Mesendoderm (in vitro differentiated cells): ENCODE measurements around the gene ZNF189.

Experiments
- DNase-seq: peaks from one replicate; pipeline ENCODE4 v3.0.0; 2013
- H2AK5ac ChIP-seq: 2 replicates; pipeline ENCODE4 v1.6.1; 2013; ENCODE audit warnings: low read length, inconsistent platforms
- H2BK120ac ChIP-seq: 2 replicates; pipeline ENCODE4 v1.6.1; 2013; ENCODE audit warnings: low read depth, mild to moderate bottlenecking, low read length, moderate library complexity, mixed read lengths
- H2BK15ac ChIP-seq: replicated peaks from 2 replicates; pipeline ENCODE4 v1.6.1; 2013; ENCODE audit warnings: low read depth, mild to moderate bottlenecking, moderate library complexity
- H2BK5ac ChIP-seq: 2 replicates; pipeline ENCODE4 v1.6.1; 2013; ENCODE audit warnings: low read length, inconsistent platforms
- H3K18ac ChIP-seq: 2 replicates; pipeline ENCODE4 v1.6.1; 2013; ENCODE audit warnings: mild to moderate bottlenecking, low read length, mixed read lengths
- H3K23ac ChIP-seq: one replicate; pipeline ENCODE4 v1.6.1; 2013; ENCODE audit warnings: low read length
- H3K27ac ChIP-seq: 2 replicates; pipeline ENCODE4 v1.5.1; 2013; ENCODE audit warnings: low read depth, mild to moderate bottlenecking, inconsistent platforms, low read length, moderate library complexity
- H3K27me3 ChIP-seq: 2 replicates; pipeline ENCODE4 v1.6.1; 2013; ENCODE audit warnings: low read length, control low read depth, mild to moderate bottlenecking, inconsistent platforms; ENCODE audit not compliant: insufficient read depth, poor library complexity
- H3K36me3 ChIP-seq: 2 replicates; pipeline ENCODE4 v1.6.1; 2013; ENCODE audit warnings: low read length, inconsistent platforms; ENCODE audit not compliant: control insufficient read depth, insufficient read depth
- H3K4ac ChIP-seq: one replicate; pipeline ENCODE4 v1.6.1; 2013; ENCODE audit warnings: low read depth, mild to moderate bottlenecking, low read length, moderate library complexity
- H3K4me1 ChIP-seq: 2 replicates; pipeline ENCODE4 v1.6.1; 2013; ENCODE audit warnings: low read depth, low read length, inconsistent platforms; ENCODE audit not compliant: control insufficient read depth
- H3K4me2 ChIP-seq: 2 replicates; pipeline ENCODE4 v1.6.1; 2013; ENCODE audit warnings: low read length
- H3K4me3 ChIP-seq: 2 replicates; pipeline ENCODE4 v1.5.1; 2013; ENCODE audit warnings: mild to moderate bottlenecking, low read length
- H3K56ac ChIP-seq: one replicate; pipeline ENCODE4 v1.6.1; 2013; ENCODE audit warnings: low read length
- H3K79me1 ChIP-seq: 2 replicates; pipeline ENCODE4 v1.6.1; 2013; ENCODE audit warnings: low read length, inconsistent platforms
- H3K79me2 ChIP-seq: 2 replicates; pipeline ENCODE4 v1.6.1; 2013; ENCODE audit warnings: mild to moderate bottlenecking, low read length; ENCODE audit not compliant: control insufficient read depth, insufficient read depth
- H3K9ac ChIP-seq: 2 replicates; pipeline ENCODE4 v1.6.1; 2013; ENCODE audit warnings: low read length, inconsistent platforms
- H4K5ac ChIP-seq: one replicate; pipeline ENCODE4 v1.6.1; 2013; ENCODE audit warnings: low read length
- H4K8ac ChIP-seq: one replicate; pipeline ENCODE4 v1.6.1; 2013; ENCODE audit warnings: low read depth, mild to moderate bottlenecking, control low read depth, low read length, moderate library complexity
- WGBS: extraction: QIAGEN DNeasy Blood & Tissue Kit; methylation state at CpG from one replicate; pipeline ENCODE4 v1.1.7; 2013; ENCODE audit warnings: low lambda C conversion rate, missing lambda C conversion rate; ENCODE audit not compliant: insufficient coverage; ENCODE audit errors: extremely low coverage; 5-methylcytosine and 5-hydroxymethylcytosine counted together

ZNF189 gene

DNA sequence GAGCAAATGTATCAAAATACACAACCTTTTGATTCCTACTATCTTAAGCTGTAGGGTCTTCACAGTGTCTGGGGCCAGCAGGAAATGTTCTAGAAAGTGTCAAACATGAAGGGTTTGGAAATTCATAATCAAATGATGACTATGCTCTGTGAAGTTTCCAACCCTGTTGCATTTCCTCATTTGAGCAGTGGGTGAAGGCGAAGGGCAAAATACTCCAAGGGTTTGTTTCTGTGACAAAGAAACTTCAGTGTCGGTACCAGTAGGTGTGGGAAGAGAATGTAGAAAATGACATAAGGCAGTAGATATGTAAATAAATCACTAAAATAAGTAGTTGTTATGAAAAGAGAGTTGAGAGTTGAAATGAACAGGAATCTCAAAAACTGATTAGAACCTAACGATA lies 36.3 kb downstream of the ZNF189 start:
- Histone ChIP-seq H2BK5ac (no peak overlapping the region), H4K5ac (no peak overlapping the region), H3K56ac (no peak overlapping the region), H3K23ac (no peak overlapping the region), H2BK120ac (no peak overlapping the region), H3K27ac (no peak overlapping the region), H4K8ac (no peak overlapping the region), H3K4me3 (no peak overlapping the region), H3K4me1 (no peaks in the 10 kb centered on the region), H3K79me1 (no peaks in the 10 kb centered on the region), H3K27me3 (no peaks in the 10 kb centered on the region), H3K9ac (no peak overlapping the region), H3K4ac (no peak overlapping the region), H2BK15ac (no peak overlapping the region), H3K4me2 (no peak overlapping the region), H2AK5ac (no peak overlapping the region), H3K36me3 (no peaks in the 10 kb centered on the region), H3K79me2 (no peaks in the 10 kb centered on the region), H3K18ac (no peak overlapping the region)
- WGBS = no CpG with 5 or more reads among the region's 3 CpGs
- DNase-seq = no peak

DNA sequence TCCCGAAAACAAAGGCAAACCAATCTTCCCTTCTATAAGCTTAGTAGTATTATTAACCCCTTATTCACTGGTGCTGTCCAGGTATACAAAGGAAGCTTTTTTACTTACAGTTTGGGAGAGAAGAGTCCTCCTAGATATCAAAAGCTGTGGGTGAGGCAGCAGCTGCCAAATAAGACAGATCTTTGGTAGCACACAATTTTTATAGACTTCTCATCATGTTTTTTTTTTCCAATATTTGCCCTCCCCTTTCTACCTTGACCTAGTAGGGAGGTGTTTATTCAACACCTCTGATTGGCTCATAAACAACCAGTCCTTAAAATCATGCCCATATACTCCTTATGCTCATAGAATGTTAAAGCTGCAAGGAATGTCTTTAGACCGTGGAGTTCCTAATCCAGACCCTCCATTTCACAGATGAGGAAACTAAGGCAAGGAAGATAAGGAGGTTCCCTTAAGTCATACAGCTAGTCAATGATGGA lies 37.0 kb downstream of the ZNF189 start, which contains the start of gene ALDOB:
ALDOB (minus strand) TSS at position 174 of the 479 bp plus-strand sequence. CDS start 4,887 bp downstream, outside the sequence.
- Histone ChIP-seq H3K27ac (no peak within 1 kb of the TSS), H3K27me3 (no peaks in the 10 kb centered on the region), H3K79me2 (no peaks in the 10 kb centered on the region), H3K79me1 (no peaks in the 10 kb centered on the region), H3K18ac (no peak within 1 kb of the TSS), H3K4me2 (no peak within 1 kb of the TSS), H3K9ac (no peak within 1 kb of the TSS), H2BK120ac (no peak within 1 kb of the TSS), H3K56ac (no peak within 1 kb of the TSS), H2AK5ac (no peak within 1 kb of the TSS), H3K36me3 (no peaks in the 10 kb centered on the region), H3K23ac (no peak within 1 kb of the TSS), H4K8ac (no peak within 1 kb of the TSS), H3K4me3 (no peak within 1 kb of the TSS), H3K4ac (no peak within 1 kb of the TSS), H2BK15ac (no peak within 1 kb of the TSS), H2BK5ac (no peak within 1 kb of the TSS), H3K4me1 (no peaks in the 10 kb centered on the region), H4K5ac (no peak within 1 kb of the TSS)
- no peak for DNase-seq
- WGBS = no CpG with 5 or more reads among the region's 2 CpGs

- Histone ChIP-seq H3K56ac (no peak overlapping the region), H2AK5ac (no peak overlapping the region), H3K23ac (no peak overlapping the region), H4K8ac (no peak overlapping the region), H3K36me3 (no peaks in the 10 kb centered on the region), H3K9ac (no peak overlapping the region), H4K5ac (no peak overlapping the region), H3K27ac (no peak overlapping the region), H3K27me3 (no peaks in the 10 kb centered on the region), H3K79me2 (no peaks in the 10 kb centered on the region), H3K4me3 (no peak overlapping the region), H3K4me1 (no peaks in the 10 kb centered on the region), H3K4ac (no peak overlapping the region), H3K79me1 (no peaks in the 10 kb centered on the region), H3K18ac (no peak overlapping the region), H3K4me2 (no peak overlapping the region), H2BK120ac (no peak overlapping the region), H2BK5ac (no peak overlapping the region), H2BK15ac (no peak overlapping the region)
- DNase-seq = no peak
- WGBS = no CpG with 5 or more reads among the region's 2 CpGs
Measured at GRCh38 chr9:101437806-101438232, 39.2 kb downstream of the ZNF189 start.

DNA sequence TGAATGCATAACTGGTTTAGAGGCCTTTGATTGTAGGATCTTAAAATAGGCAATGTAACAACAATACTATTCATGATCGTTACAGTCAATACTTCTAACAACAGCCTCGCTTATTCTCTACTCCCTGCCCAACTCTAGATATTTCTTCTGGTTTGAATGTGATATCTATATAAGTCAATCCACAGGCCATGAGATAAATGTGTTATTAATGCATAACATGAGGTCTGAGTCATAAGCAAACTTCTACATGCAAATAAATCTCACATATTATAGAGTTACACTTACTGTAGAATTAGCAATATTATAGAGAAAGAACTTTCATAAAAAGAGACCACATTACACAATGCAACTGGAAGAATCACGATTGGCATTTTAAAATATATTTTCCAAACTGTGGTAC lies 39.9 kb downstream of the ZNF189 start:
- H3K9ac ChIP-seq = no peak overlapping the region
- no CpG with 5 or more reads among the region's 3 CpGs for WGBS

GRCh38 chr9:101440714-101441230 lies 42.1 kb downstream of the ZNF189 start:
- Histone ChIP-seq H3K4me2 (no peak overlapping the region), H2BK15ac (no peak overlapping the region), H2BK5ac (no peak overlapping the region), H3K79me1 (no peaks in the 10 kb centered on the region), H3K4me1 (no peaks in the 10 kb centered on the region), H3K56ac (no peak overlapping the region), H3K18ac (no peak overlapping the region), H3K9ac (no peak overlapping the region), H4K5ac (no peak overlapping the region), H3K23ac (no peak overlapping the region), H2BK120ac (no peak overlapping the region), H3K27ac (no peak overlapping the region), H2AK5ac (no peak overlapping the region), H3K36me3 (no peaks in the 10 kb centered on the region), H3K27me3 (no peaks in the 10 kb centered on the region), H3K79me2 (no peaks in the 10 kb centered on the region), H3K4ac (no peak overlapping the region), H3K4me3 (no peak overlapping the region), H4K8ac (no peak overlapping the region)
- no peak for DNase-seq
- WGBS = no CpG with 5 or more reads among the region's 3 CpGs

More for the DNA sequence above, 39.9 kb downstream of the ZNF189 start:
- DNase-seq = no peak
- Histone ChIP-seq H3K4me3 (no peak overlapping the region), H4K5ac (no peak overlapping the region), H2BK5ac (no peak overlapping the region), H3K4me1 (no peaks in the 10 kb centered on the region), H3K4ac (no peak overlapping the region), H3K18ac (no peak overlapping the region), H3K79me1 (no peaks in the 10 kb centered on the region), H2BK15ac (no peak overlapping the region), H2AK5ac (no peak overlapping the region), H4K8ac (no peak overlapping the region), H3K56ac (no peak overlapping the region), H2BK120ac (no peak overlapping the region), H3K4me2 (no peak overlapping the region), H3K23ac (no peak overlapping the region), H3K36me3 (no peaks in the 10 kb centered on the region), H3K27ac (no peak overlapping the region), H3K79me2 (no peaks in the 10 kb centered on the region), H3K27me3 (no peaks in the 10 kb centered on the region)

GRCh38 chr9:101442318-101442717 lies 43.7 kb downstream of the ZNF189 start:
- H3K36me3 ChIP-seq = no peaks in the 10 kb centered on the region
- no peak overlapping the region for H4K5ac ChIP-seq
- H2BK5ac ChIP-seq = no peak overlapping the region
- no peaks in the 10 kb centered on the region for H3K79me2 ChIP-seq
- H3K27ac ChIP-seq = no peak overlapping the region
- H3K4me3 ChIP-seq = no peak overlapping the region
- H3K4me1 ChIP-seq = no peaks in the 10 kb centered on the region
- no peak for DNase-seq
- H3K18ac ChIP-seq = no peak overlapping the region
- WGBS = no CpG with 5 or more reads among the region's 3 CpGs
- no peak overlapping the region for H2AK5ac ChIP-seq
- H2BK15ac ChIP-seq = no peak overlapping the region
- no peak overlapping the region for H3K4ac ChIP-seq
- no peak overlapping the region for H3K9ac ChIP-seq
- no peak overlapping the region for H3K23ac ChIP-seq
- no peaks in the 10 kb centered on the region for H3K27me3 ChIP-seq
- no peak overlapping the region for H2BK120ac ChIP-seq
- no peak overlapping the region for H3K56ac ChIP-seq
- H4K8ac ChIP-seq = no peak overlapping the region
- H3K79me1 ChIP-seq = no peaks in the 10 kb centered on the region
- no peak overlapping the region for H3K4me2 ChIP-seq
